OCI-LY7 (cell line): ENCODE measurements around the gene PRLR.

ENCODE experiments used
- CTCF ChIP-seq: fragments of 200-600 bp; sonication (generic); conservative IDR thresholded peaks from 2 replicates; pipeline ENCODE4 v1.5.1; 2014; ENCODE audit warnings: mild to moderate bottlenecking, antibody characterized with exemption, low read length, moderate library complexity, mixed read lengths
- EZH2phosphoT487 ChIP-seq: fragments of 200-600 bp; sonication (generic); IDR thresholded peaks from 2 replicates; pipeline ENCODE4 v1.6.1; 2018; ENCODE audit warnings: low read depth, borderline replicate concordance, mild to moderate bottlenecking, mixed run types, antibody characterized with exemption, low read length, moderate library complexity, mixed read lengths

DNA sequence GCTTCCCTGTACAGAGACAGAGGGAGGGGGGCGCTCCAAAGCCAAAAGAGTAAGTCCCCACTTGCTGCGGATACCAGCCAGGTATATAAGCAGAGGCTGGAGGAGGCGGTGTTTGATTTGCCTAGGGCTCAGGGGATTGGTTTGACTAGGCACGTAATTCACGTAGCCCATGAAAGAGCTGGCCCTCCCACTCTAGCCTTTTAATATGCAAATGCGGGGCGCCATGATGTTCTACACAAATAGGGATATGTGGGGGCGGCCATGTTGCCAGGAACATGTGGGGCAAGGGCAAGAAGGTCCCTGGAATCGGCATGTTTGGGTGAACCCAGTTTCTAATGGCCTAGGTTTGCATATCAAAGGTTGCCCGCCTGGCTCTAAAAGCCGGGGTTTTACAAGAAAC, 3.3 kb upstream of the PRLR start:
- TF ChIP-seq CTCF (no peak), EZH2phosphoT487 (no peak)
